HAP-1 (cell line): Measurements from ENCODE around the gene PAPSS1.
A peak's percentile ranks its signal among the peaks of the same experiment; 100 is the strongest.

Source experiments
- DNase-seq, 2 experiments: peaks; one replicate each; pipeline ENCODE4 v3.0.0-alpha.2; 2016 to 2020; ENCODE audit warnings: low spot score in 2 of 2
- H3K27me3 ChIP-seq: fragments of 250-450 bp; sonication (Bioruptor Pico); 2 replicates; pipeline ENCODE4 v1.5.1; 2020; ENCODE audit warnings: low read depth, mild to moderate bottlenecking, moderate library complexity
- H3K36me3 ChIP-seq: fragments of 250-450 bp; sonication (Bioruptor Pico); replicated peaks from 2 replicates; pipeline ENCODE4 v1.5.1; 2020; ENCODE audit warnings: mild to moderate bottlenecking
- H3K4me1 ChIP-seq: fragments of 250-450 bp; sonication (Bioruptor Pico); 2 replicates; pipeline ENCODE4 v1.5.1; 2020; ENCODE audit warnings: mild to moderate bottlenecking
- H3K4me3 ChIP-seq: fragments of 250-450 bp; sonication (Bioruptor Pico); 2 replicates; pipeline ENCODE4 v1.5.1; 2020; ENCODE audit warnings: mild to moderate bottlenecking, moderate library complexity
- H3K9me3 ChIP-seq: fragments of 250-450 bp; sonication (Bioruptor Pico); 2 replicates; pipeline ENCODE4 v1.5.1; 2020; ENCODE audit warnings: mild to moderate bottlenecking, moderate library complexity
- in situ Hi-C: fragments of 300-500 bp; cut with MboI; formaldehyde crosslinking; loops from 3 replicates; pipeline ENCODE4 v1.14.3; 2020; ENCODE audit warnings: low sequenced_read_pairs, inconsistent platforms, mixed read lengths

Gene PAPSS1

GRCh38 chr4:107619066-107619465 lies 101.0 kb downstream of the PAPSS1 start:
- Histone ChIP-seq H3K27me3 (no peaks in the 10 kb centered on the region), H3K4me1 (peaks cover 3% of the 10 kb centered on the region; the same call in 1 of the 2 replicates), H3K36me3 (no peaks in the 10 kb centered on the region), H3K9me3 (no peaks in the 10 kb centered on the region), H3K4me3 (no peak overlapping the region)
- DNase-seq: no peak
- in situ Hi-C loops: no loop called here

DNA sequence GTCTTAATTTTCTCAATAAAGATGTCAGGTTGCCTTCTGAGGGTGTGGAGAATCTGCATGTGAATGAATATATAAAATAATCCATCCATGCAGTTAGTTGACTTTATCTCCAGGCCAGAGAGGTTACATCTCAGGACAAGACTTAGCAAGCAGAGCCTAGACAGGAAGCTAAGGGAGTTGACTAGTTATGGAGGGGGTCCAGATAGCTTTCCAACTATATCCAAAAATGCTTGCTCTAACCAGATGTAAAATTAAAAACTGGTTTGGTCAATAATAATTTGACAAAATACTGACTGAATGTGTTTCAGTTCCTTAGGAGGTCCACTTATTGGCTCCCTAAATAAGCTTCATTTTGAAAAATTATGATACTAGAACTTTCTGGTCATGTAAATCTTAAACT lies 101.4 kb downstream of the PAPSS1 start:
- Histone ChIP-seq H3K4me1 (peaks cover 3% of the 10 kb centered on the region; the same call in 1 of the 2 replicates), H3K36me3 (no peaks in the 10 kb centered on the region), H3K9me3 (no peaks in the 10 kb centered on the region), H3K4me3 (no peak overlapping the region), H3K27me3 (no peaks in the 10 kb centered on the region)
- in situ Hi-C loops: no loop called here
- DNase-seq: no peak

GRCh38 chr4:107616838-107617389 lies 103.1 kb downstream of the PAPSS1 start:
- H3K36me3 ChIP-seq: no peaks in the 10 kb centered on the region
- H3K9me3 ChIP-seq: no peaks in the 10 kb centered on the region
- no peak overlapping the region for H3K4me3 ChIP-seq
- in situ Hi-C loops: no loop called here
- DNase-seq: no peak
- H3K4me1 ChIP-seq: peaks cover 3% of the 10 kb centered on the region; the same call in 1 of the 2 replicates
- H3K27me3 ChIP-seq: no peaks in the 10 kb centered on the region

- no peak for DNase-seq
- H3K36me3 ChIP-seq: no peaks in the 10 kb centered on the region
- H3K27me3 ChIP-seq: no peaks in the 10 kb centered on the region
- no peak overlapping the region for H3K4me3 ChIP-seq
- no peaks in the 10 kb centered on the region for H3K9me3 ChIP-seq
- in situ Hi-C loops: no loop called here
- H3K4me1 ChIP-seq: peaks cover 3% of the 10 kb centered on the region; the same call in 1 of the 2 replicates
Measured at GRCh38 chr4:107615809-107616208, 104.2 kb downstream of the PAPSS1 start.

DNA sequence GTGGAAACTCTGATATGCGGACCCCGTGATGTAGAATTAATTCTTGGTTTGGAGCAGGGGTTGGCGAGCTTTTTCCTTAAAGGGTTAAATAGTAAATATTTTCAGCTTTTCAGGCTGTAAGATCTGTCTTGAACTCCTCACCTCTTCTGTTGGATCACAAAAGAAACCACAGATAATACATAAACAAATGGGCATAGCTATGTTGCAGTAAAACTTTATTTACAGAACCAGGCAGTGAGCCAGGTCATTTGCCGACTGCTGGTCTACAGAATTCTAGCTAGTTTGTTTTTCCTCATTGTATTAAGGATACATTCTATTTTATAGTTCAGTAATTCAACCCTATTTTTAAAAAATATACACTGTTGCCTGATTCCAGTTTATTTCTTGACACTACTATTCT lies 116.6 kb downstream of the PAPSS1 start:
- DNase-seq: no peak
- in situ Hi-C loops: no loop called here
- Histone ChIP-seq H3K36me3 (no peaks in the 10 kb centered on the region), H3K4me3 (no peak overlapping the region), H3K27me3 (no peaks in the 10 kb centered on the region), H3K9me3 (no peaks in the 10 kb centered on the region), H3K4me1 (peaks cover 9% of the 10 kb centered on the region)

DNA sequence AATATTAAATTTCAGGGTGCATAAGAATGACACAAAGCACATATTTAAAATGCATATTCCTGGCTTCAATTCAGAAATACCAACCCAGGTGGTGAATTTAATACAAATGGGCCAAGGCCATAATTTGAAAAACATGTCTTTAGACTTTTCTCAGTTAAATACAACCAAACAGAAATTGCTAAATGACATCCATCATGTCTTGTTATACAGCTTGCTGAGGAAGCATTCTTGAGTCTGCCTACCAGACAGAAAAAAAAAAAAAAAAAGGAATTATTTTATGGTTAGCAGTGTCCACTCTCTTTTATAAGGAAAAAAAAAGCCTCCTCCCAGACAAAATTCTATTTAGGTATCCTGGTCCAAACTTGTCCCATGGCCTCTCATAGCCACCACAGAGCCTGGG lies 119.1 kb downstream of the PAPSS1 start:
- Histone ChIP-seq H3K36me3 (no peaks in the 10 kb centered on the region), H3K27me3 (no peaks in the 10 kb centered on the region), H3K4me1 (peaks cover 9% of the 10 kb centered on the region), H3K4me3 (no peak overlapping the region), H3K9me3 (no peaks in the 10 kb centered on the region)
- no peak for DNase-seq
- in situ Hi-C loops: no loop called here

- in situ Hi-C loops: no loop called here
- DNase-seq: peak in 1 of 2 experiments; percentile 39
- peaks cover 9% of the 10 kb centered on the region for H3K4me1 ChIP-seq
- no peaks in the 10 kb centered on the region for H3K27me3 ChIP-seq
- no peaks in the 10 kb centered on the region for H3K9me3 ChIP-seq
- H3K4me3 ChIP-seq: no peak overlapping the region
- no peaks in the 10 kb centered on the region for H3K36me3 ChIP-seq
Measured at GRCh38 chr4:107600436-107600835, 119.6 kb downstream of the PAPSS1 start.

- Histone ChIP-seq H3K9me3 (no peaks in the 10 kb centered on the region), H3K36me3 (no peaks in the 10 kb centered on the region), H3K4me1 (peaks cover 9% of the 10 kb centered on the region), H3K27me3 (no peaks in the 10 kb centered on the region), H3K4me3 (no peak overlapping the region)
- DNase-seq: no peak
- in situ Hi-C loops: no loop called here
Measured at GRCh38 chr4:107599841-107600240, 120.2 kb downstream of the PAPSS1 start.

GRCh38 chr4:107593230-107593629 lies 126.8 kb downstream of the PAPSS1 start:
- in situ Hi-C loops: no loop called here
- H3K27me3 ChIP-seq: no peaks in the 10 kb centered on the region

DNA sequence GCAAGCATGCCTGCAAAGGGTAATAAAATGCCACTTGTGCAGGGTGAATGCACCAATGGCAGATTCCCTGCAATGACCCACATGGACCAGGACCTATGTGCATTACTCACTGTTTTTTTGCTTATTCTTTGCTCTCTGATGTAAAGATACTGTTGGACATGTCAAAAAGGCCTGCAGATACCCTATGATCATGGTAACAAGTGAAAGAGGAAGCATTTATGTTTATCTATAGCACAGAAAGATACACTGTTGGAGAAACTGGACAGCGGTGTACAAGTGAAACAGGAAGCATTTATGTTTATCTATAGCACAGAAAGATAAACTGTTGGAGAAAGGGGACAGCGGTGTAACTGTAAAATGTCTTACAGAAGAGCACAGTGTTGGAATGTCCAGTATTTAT lies 127.5 kb downstream of the PAPSS1 start:
- no peak for DNase-seq
- Histone ChIP-seq H3K4me1 (no peaks in the 10 kb centered on the region), H3K9me3 (no peaks in the 10 kb centered on the region), H3K36me3 (no peaks in the 10 kb centered on the region), H3K27me3 (no peaks in the 10 kb centered on the region), H3K4me3 (no peak overlapping the region)
- in situ Hi-C loops: no loop called here

More at GRCh38 chr4:107593230-107593629, 126.8 kb downstream of the PAPSS1 start:
- DNase-seq: no peak
- no peaks in the 10 kb centered on the region for H3K4me1 ChIP-seq
- H3K36me3 ChIP-seq: no peaks in the 10 kb centered on the region
- H3K9me3 ChIP-seq: no peaks in the 10 kb centered on the region
- H3K4me3 ChIP-seq: no peak overlapping the region

GRCh38 chr4:107589269-107589668 lies 130.8 kb downstream of the PAPSS1 start:
- H3K4me3 ChIP-seq: no peak overlapping the region
- no peaks in the 10 kb centered on the region for H3K36me3 ChIP-seq
- no peak for DNase-seq
- in situ Hi-C loops: no loop called here
- H3K9me3 ChIP-seq: no peaks in the 10 kb centered on the region
- H3K27me3 ChIP-seq: no peaks in the 10 kb centered on the region
- H3K4me1 ChIP-seq: no peaks in the 10 kb centered on the region

- Histone ChIP-seq H3K4me3 (no peak overlapping the region), H3K27me3 (no peaks in the 10 kb centered on the region), H3K4me1 (no peaks in the 10 kb centered on the region), H3K9me3 (no peaks in the 10 kb centered on the region), H3K36me3 (no peaks in the 10 kb centered on the region)
- in situ Hi-C loops: no loop called here
- peak; percentile 17 to 62 for DNase-seq
Measured at GRCh38 chr4:107586371-107586770, 133.7 kb downstream of the PAPSS1 start.

GRCh38 chr4:107579099-107579498 lies 140.9 kb downstream of the PAPSS1 start:
- Histone ChIP-seq H3K9me3 (no peaks in the 10 kb centered on the region), H3K4me3 (no peak overlapping the region), H3K4me1 (no peaks in the 10 kb centered on the region), H3K27me3 (no peaks in the 10 kb centered on the region), H3K36me3 (no peaks in the 10 kb centered on the region)
- DNase-seq: no peak
- in situ Hi-C loops: no loop called here

- DNase-seq: no peak
- in situ Hi-C loops: no loop called here
- Histone ChIP-seq H3K27me3 (no peaks in the 10 kb centered on the region), H3K9me3 (no peaks in the 10 kb centered on the region), H3K4me1 (no peaks in the 10 kb centered on the region), H3K4me3 (no peak overlapping the region), H3K36me3 (no peaks in the 10 kb centered on the region)
Measured at GRCh38 chr4:107578321-107578720, 141.7 kb downstream of the PAPSS1 start.

DNA sequence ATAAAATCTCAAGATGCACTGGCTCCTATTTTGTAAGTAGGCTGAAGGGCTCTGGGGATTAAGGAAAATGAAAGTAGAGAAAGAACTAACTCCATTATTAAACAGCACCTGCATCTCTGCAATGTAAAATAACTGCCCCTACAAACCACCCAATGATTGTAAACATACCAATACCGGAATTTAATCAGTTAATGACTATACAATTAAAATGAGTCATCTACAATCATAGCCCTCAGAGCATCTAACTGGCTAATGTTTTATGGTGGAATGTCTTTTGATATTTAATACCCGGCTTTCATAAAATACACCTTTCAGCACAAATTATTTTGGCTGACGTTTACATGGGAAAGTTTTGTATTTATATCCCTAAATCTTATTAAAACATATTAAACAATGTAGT lies 142.3 kb downstream of the PAPSS1 start:
- Histone ChIP-seq H3K36me3 (no peaks in the 10 kb centered on the region), H3K27me3 (no peaks in the 10 kb centered on the region), H3K4me3 (no peak overlapping the region), H3K4me1 (no peaks in the 10 kb centered on the region), H3K9me3 (no peaks in the 10 kb centered on the region)
- DNase-seq: no peak
- in situ Hi-C loops: no loop called here
